Measurements from ENCODE around the gene CHD2.
"Not testable (repeated sequence)": the region's sequence is repeated elsewhere in the genome, so short reads cannot be mapped to it uniquely, and the experiment has no call there.

Gene CHD2

GRCh38 chr15:93028632-93029213 lies 128.6 kb downstream of the CHD2 start:
- no peak for TF ChIP-seq CTCF (IDR thresholded peaks at IDR 0.05; ENCODE audit: low read depth, low read length)
- no peak overlapping the region for H3K4me3 ChIP-seq (ENCODE audit: low read depth, low read length)
- DNase-seq (ENCODE audit: low read depth, low spot score), result peak; percentile 87
- in situ Hi-C loops (cut with HindIII; ENCODE audit: low sequenced_read_pairs), result no loop called here

- peak; percentile 43 for DNase-seq (ENCODE audit: low read depth, low spot score)
- no peak overlapping the region for H3K4me3 ChIP-seq (ENCODE audit: low read depth, low read length)
- in situ Hi-C loops (cut with HindIII; ENCODE audit: low sequenced_read_pairs), result no loop called here
Observed at GRCh38 chr15:93029214-93029835, 129.2 kb downstream of the CHD2 start.

GRCh38 chr15:93029836-93030429 lies 129.8 kb downstream of the CHD2 start:
- peak; percentile 19 for DNase-seq (ENCODE audit: low read depth, low spot score)
- no peak overlapping the region for H3K4me3 ChIP-seq (ENCODE audit: low read depth, low read length)
- in situ Hi-C loops (cut with HindIII; ENCODE audit: low sequenced_read_pairs), result no loop called here
- no peak for TF ChIP-seq CTCF (IDR thresholded peaks at IDR 0.05; ENCODE audit: low read depth, low read length)

More at GRCh38 chr15:93029214-93029835, 129.2 kb downstream of the CHD2 start:
- no peak for TF ChIP-seq CTCF (IDR thresholded peaks at IDR 0.05; ENCODE audit: low read depth, low read length)

DNA sequence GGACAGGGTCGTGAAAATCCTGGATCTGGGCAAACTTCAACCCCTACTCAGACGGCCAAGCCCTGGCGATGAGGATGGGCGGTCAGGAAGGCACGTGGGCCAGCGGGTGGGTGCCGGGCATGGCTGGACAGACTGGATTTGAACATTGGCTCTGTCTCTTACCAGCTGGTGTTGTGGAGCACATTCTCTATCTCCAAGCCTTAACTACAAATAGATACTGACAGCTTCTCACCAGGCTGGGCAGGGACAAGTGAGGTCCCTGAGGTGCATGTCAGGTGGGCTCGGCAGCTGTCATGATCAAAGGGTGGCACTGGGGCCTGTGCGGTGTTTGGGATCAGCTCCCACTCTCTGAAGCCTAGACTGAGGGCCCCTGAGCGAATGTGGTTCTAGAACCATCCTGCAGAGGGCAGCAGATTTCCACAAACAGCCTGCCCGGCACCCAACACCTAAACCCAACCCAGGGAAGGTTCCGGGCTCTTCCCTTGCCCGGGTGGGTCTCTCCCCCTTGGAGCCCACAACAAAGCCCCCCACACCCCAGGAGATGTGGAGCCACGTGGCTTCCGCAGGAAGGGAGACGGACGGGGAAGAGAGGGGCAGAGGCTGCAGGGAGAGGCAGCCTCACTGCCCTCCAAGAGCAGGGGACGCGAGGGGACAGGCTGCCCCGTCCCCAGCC lies 130.4 kb downstream of the CHD2 start:
- no peak overlapping the region for H3K4me3 ChIP-seq (ENCODE audit: low read depth, low read length)
- TF ChIP-seq CTCF (IDR thresholded peaks at IDR 0.05; ENCODE audit: low read depth, low read length), result peak; percentile 87
- in situ Hi-C loops (cut with HindIII; ENCODE audit: low sequenced_read_pairs), result no loop called here
- peak; percentile 58 for DNase-seq (ENCODE audit: low read depth, low spot score)

GRCh38 chr15:93031103-93031464 lies 131.0 kb downstream of the CHD2 start:
- in situ Hi-C loops (cut with HindIII; ENCODE audit: low sequenced_read_pairs), result no loop called here
- TF ChIP-seq CTCF (IDR thresholded peaks at IDR 0.05; ENCODE audit: low read depth, low read length), result no peak
- H3K4me3 ChIP-seq (ENCODE audit: low read depth, low read length), result no peak overlapping the region

GRCh38 chr15:93031557-93032384 lies 131.6 kb downstream of the CHD2 start:
- DNase-seq (ENCODE audit: low read depth, low spot score); H3K4me3 ChIP-seq (ENCODE audit: low read depth, low read length); in situ Hi-C loops (cut with HindIII; ENCODE audit: low sequenced_read_pairs): not testable (repeated sequence)

More at GRCh38 chr15:93031103-93031464, 131.0 kb downstream of the CHD2 start:
- no peak for DNase-seq (ENCODE audit: low read depth, low spot score)

DNA sequence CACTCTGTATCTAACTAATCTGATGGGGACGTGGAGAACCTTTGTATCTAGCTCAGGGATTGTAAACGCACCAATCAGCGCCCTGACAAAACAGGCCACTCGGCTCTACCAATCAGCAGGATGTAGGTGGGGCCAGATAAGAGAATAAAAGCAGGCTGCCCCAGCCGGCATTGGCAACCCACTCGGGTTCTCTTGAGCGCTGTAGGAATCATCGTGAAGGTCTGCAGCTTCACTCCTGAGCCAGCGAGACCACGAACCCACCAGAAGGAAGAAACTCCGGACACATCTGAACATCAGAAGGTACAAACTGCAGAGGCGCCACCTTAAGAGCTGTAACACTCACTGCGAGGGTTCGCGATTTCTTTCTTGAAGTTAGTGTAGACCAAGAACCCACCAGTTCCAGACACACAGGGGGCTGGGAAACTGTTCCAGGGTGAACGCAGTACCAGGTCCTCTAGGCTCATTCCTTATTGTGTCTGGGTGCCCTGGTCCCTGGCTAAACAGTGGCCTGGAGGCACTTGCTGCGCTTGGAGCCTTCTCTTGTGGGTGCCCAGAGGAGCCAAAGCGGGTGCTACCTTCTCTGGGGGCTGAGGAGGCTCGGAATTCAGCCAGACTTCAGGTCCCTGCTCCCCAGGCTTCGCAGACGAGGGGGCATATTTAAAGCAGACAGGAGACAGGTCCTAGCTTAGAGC lies 132.5 kb downstream of the CHD2 start:
- H3K4me3 ChIP-seq (ENCODE audit: low read depth, low read length); in situ Hi-C loops (cut with HindIII; ENCODE audit: low sequenced_read_pairs); DNase-seq (ENCODE audit: low read depth, low spot score): not testable (repeated sequence)
